ENCODE measurements around the gene POLRMT. TPM values are rescaled to one million over a fixed set of nuclear protein-coding genes. Genes with fewer than 3 reads are reported as not detected.

POLRMT gene
- total and polyA plus RNA-seq, 2 experiments from 2014 or later, result 98.0 to 148 TPM

DNA sequence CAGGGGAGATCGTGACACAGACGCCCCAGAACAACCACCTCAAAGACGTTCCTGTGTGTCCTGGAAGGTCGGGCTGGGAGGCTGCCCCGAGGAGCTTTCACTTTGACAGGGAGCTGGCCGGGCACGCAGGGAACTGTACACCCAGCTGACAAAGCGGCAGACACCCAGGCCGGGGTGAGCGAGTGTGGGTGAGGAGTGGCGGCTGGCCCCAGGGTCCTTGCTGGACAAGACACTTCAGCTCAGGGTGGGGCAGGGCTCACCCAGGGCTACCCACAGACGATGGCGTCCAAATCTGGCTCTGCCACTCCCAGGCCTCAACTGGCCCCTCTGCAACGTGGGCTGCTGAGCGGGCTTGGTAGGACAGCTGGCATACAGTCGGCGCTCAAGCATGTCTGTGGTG lies 8.4 kb upstream of the POLRMT start:
- TF ChIP-seq NANOG (IDR thresholded peaks at IDR 0.05; ENCODE audit: borderline replicate concordance) (no peak), ETS1 (IDR thresholded peaks at IDR 0.05) (no peak), ZNF331 (CRISPR knock-in tag; IDR thresholded peaks at IDR 0.05; ENCODE audit: low read depth) (no peak), REST (IDR thresholded peaks at IDR 0.05; ENCODE audit: unreplicated experiment) (no peak), STAT1 (IDR thresholded peaks at IDR 0.05; ENCODE audit: unreplicated experiment) (no peak)
- Histone ChIP-seq H3K4me1 (ENCODE audit: insufficient read depth) (no peaks in the 10 kb centered on the region), H3K79me2 (replicated peaks; ENCODE audit: insufficient read depth) (no peaks in the 10 kb centered on the region), H3K27ac (ENCODE audit: low read depth) (no peak overlapping the region), H4K20me1 (replicated peaks; ENCODE audit: insufficient read depth) (no peaks in the 10 kb centered on the region; the same call in none of the 2 replicates), H3K4me2 (no peak overlapping the region), H3K27me3 (ENCODE audit: insufficient read depth) (peaks cover 9% of the 10 kb centered on the region; the same call in 1 of the 2 replicates), H3K36me3 (ENCODE audit: insufficient read depth) (no peaks in the 10 kb centered on the region), H3F3A (replicated peaks; ENCODE audit: low read depth) (no peaks in the 10 kb centered on the region), H3K4me3 (no peak overlapping the region), H3K9me2 (ENCODE audit: insufficient read depth) (no peaks in the 10 kb centered on the region), H2AFZ (no peak overlapping the region)
- DNase-seq (ENCODE audit: low spot score), result no peak
- H3K36me3 Mint-ChIP-seq (ENCODE audit: low read depth), result peaks cover 11% of the 10 kb centered on the region
- H3K4me3 Mint-ChIP-seq, result no peak overlapping the region
- H3K27me3 Mint-ChIP-seq (ENCODE audit: insufficient read depth, low read depth, poor library complexity), result peaks cover 35% of the 10 kb centered on the region
- no peaks in the 10 kb centered on the region; the same call in 2 of the 3 replicates for H3K9me3 Mint-ChIP-seq
- no peak overlapping the region for H3K27ac Mint-ChIP-seq
- no peak for ATAC-seq
- peaks cover 4% of the 10 kb centered on the region; the same call in 2 of the 3 replicates for H3K4me1 Mint-ChIP-seq

DNA sequence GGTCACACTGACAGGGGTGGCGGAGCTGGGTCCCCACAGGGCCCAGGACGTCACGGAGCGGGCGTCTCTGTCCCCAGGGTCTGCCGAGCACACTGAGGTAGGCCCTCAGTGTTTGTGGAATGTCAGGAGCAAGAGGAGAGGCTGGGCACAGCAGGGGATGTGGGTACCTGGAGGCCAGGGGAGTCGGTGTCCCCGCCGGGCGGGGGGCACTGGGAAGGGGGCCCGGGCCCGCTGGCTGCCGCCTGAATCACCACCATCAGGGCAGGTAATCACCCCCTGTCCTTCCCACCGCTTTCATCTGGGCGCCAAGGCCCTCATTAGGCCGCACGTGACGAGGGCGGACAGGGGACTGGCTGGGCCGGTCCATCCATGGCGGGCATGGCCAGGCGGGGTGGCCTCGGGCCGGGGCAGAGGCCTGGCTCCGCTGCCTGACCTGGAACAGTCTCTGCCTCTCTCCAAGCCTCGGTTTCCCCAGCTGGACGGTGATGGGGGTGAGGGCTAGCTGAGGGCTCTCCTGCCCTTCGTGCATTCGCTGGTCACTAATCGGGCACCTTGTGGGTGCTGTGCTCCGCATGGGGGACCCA lies 7.4 kb upstream of the POLRMT start:
- H3K4me3 ChIP-seq, result no peak overlapping the region
- H2AFZ ChIP-seq, result no peak overlapping the region
- H3K27ac ChIP-seq (ENCODE audit: low read depth), result no peak overlapping the region
- Mint-ChIP-seq H3K9me3 (no peaks in the 10 kb centered on the region; the same call in 2 of the 3 replicates), H3K27ac (no peak overlapping the region), H3K4me1 (peaks cover 4% of the 10 kb centered on the region; the same call in 2 of the 3 replicates), H3K36me3 (ENCODE audit: low read depth) (peaks cover 7% of the 10 kb centered on the region; the same call in 2 of the 3 replicates), H3K4me3 (peak overlapping the region; percentile 50; the same call in 1 of the 3 replicates), H3K27me3 (ENCODE audit: insufficient read depth, low read depth, poor library complexity) (peaks cover 32% of the 10 kb centered on the region)
- no peaks in the 10 kb centered on the region for H3K4me1 ChIP-seq (ENCODE audit: insufficient read depth)
- H3K9me2 ChIP-seq (ENCODE audit: insufficient read depth), result no peaks in the 10 kb centered on the region
- no peak for ATAC-seq
- peaks cover 9% of the 10 kb centered on the region; the same call in 1 of the 2 replicates for H3K27me3 ChIP-seq (ENCODE audit: insufficient read depth)
- H4K20me1 ChIP-seq (replicated peaks; ENCODE audit: insufficient read depth), result no peaks in the 10 kb centered on the region; the same call in 1 of the 2 replicates
- no peak for DNase-seq (ENCODE audit: low spot score)
- H3F3A ChIP-seq (replicated peaks; ENCODE audit: low read depth), result no peaks in the 10 kb centered on the region
- peak overlapping the region; percentile 69; the same call in 1 of the 2 replicates for H3K4me2 ChIP-seq
- H3K79me2 ChIP-seq (replicated peaks; ENCODE audit: insufficient read depth), result no peaks in the 10 kb centered on the region
- H3K36me3 ChIP-seq (ENCODE audit: insufficient read depth), result no peaks in the 10 kb centered on the region
- no peak for TF ChIP-seq ZNF114 (CRISPR knock-in tag; IDR thresholded peaks at IDR 0.05)
- TF ChIP-seq CREB1 (CRISPR knock-in tag; IDR thresholded peaks at IDR 0.05; ENCODE audit: low read depth), result no peak
- TF ChIP-seq ZNF331 (CRISPR knock-in tag; IDR thresholded peaks at IDR 0.05; ENCODE audit: low read depth), result no peak
- no peak for TF ChIP-seq POLR2AphosphoS5 (IDR thresholded peaks at IDR 0.05; ENCODE audit: low read depth)
- TF ChIP-seq ETS1 (IDR thresholded peaks at IDR 0.05), result no peak
- TF ChIP-seq JUNB (IDR thresholded peaks at IDR 0.05; ENCODE audit: unreplicated experiment), result no peak
- no peak for TF ChIP-seq CTCF (conservative IDR thresholded peaks at IDR 0.05; ENCODE audit: low read depth in 2 of 2)
- no peak for TF ChIP-seq EZH2phosphoT487 (IDR thresholded peaks at IDR 0.05; ENCODE audit: unreplicated experiment)
